Epithelial cell of proximal tubule (primary cell): ENCODE results near the gene PSMB3. TPM values are rescaled to one million over a fixed set of nuclear protein-coding genes. Genes with fewer than 3 reads are reported as not detected.

Experiments
- DNase-seq: peaks from one replicate; pipeline ENCODE4 v3.0.0-alpha.2; 2011; ENCODE audit warnings: low read depth
- H3K4me3 ChIP-seq: 2 replicates; pipeline ENCODE4 v1.5.1; 2011; ENCODE audit warnings: low read depth, mild to moderate bottlenecking, low read length
- CTCF ChIP-seq: conservative IDR thresholded peaks from 2 replicates; pipeline ENCODE4 v1.5.1; 2012; ENCODE audit warnings: low read depth, mild to moderate bottlenecking, low read length
- total RNA-seq: library from RNA; depleted of rRNA; stranded (reverse); fragments of >200 nt; gene quantifications from 2 replicates; pipeline ENCODE4 v1.2.3, GENCODE V29; 2015

Gene PSMB3
- total RNA-seq, 1 donor from 2014 or later: 311 TPM

GRCh38 chr17:38748149-38748891 lies 4.2 kb upstream of the PSMB3 start, which contains the start of gene PCGF2:
Gene PCGF2 (minus strand): TSS chr17:38748336. CDS start chr17:38740402, 7,934 bp downstream.
- TF ChIP-seq CTCF: no peak
- H3K4me3 ChIP-seq: peak within 1 kb of the TSS; percentile 99
- peak; percentile 25 for DNase-seq

- DNase-seq: no peak
- TF ChIP-seq CTCF: no peak
- peak overlapping the region; percentile 99 for H3K4me3 ChIP-seq
Measured at GRCh38 chr17:38748892-38749222, 3.7 kb upstream of the PSMB3 start.

GRCh38 chr17:38749223-38750043 lies 3.1 kb upstream of the PSMB3 start:
- H3K4me3 ChIP-seq: peak overlapping the region; percentile 99
- peak; percentile 9 for DNase-seq
- TF ChIP-seq CTCF: peak; percentile 4

- TF ChIP-seq CTCF: no peak
- DNase-seq: no peak
- peak overlapping the region; percentile 99 for H3K4me3 ChIP-seq
Measured at GRCh38 chr17:38750044-38750311, 2.6 kb upstream of the PSMB3 start.

- peak; percentile 31 for DNase-seq
- TF ChIP-seq CTCF: no peak
- H3K4me3 ChIP-seq: peak overlapping the region; percentile 99
Measured at GRCh38 chr17:38750312-38751121, 2.0 kb upstream of the PSMB3 start.

GRCh38 chr17:38751144-38751807 lies 1.3 kb upstream of the PSMB3 start:
- peak overlapping the region; percentile 99 for H3K4me3 ChIP-seq
- no peak for TF ChIP-seq CTCF
- no peak for DNase-seq
